SK-N-SH (cell line): ENCODE results near the gene CCT8L2.

Experiments used
- CHD2 ChIP-seq: fragments of 150-350 bp; IDR thresholded peaks from 2 replicates; pipeline ENCODE4 v1.6.1; 2018; ENCODE audit warnings: low read length; ENCODE audit not compliant: partially characterized antibody
- ELF1 ChIP-seq: IDR thresholded peaks from 2 replicates; pipeline ENCODE4 v1.4.0; 2012
- MEF2A ChIP-seq: IDR thresholded peaks from 2 replicates; pipeline ENCODE4 v1.4.0; 2012; ENCODE audit warnings: low read depth, borderline replicate concordance
- POLR2AphosphoS5 ChIP-seq: IDR thresholded peaks from 2 replicates; pipeline ENCODE4 v1.6.1; 2012; ENCODE audit warnings: low read depth, low read length
- RAD21 ChIP-seq: IDR thresholded peaks from 2 replicates; pipeline ENCODE4 v1.6.1; 2012; ENCODE audit warnings: mild to moderate bottlenecking, low read length
- SMC3 ChIP-seq: IDR thresholded peaks from 2 replicates; pipeline ENCODE4 v1.6.1; 2012; ENCODE audit warnings: low read depth, low read length, improper control_type of control experiment
- TAF1 ChIP-seq: IDR thresholded peaks from 2 replicates; pipeline ENCODE4 v1.6.1; 2012; ENCODE audit warnings: low read depth, mild to moderate bottlenecking, low read length, moderate library complexity, borderline replicate concordance
- TEAD4 ChIP-seq: IDR thresholded peaks from 2 replicates; pipeline ENCODE4 v1.4.0; 2012; ENCODE audit warnings: mild to moderate bottlenecking, borderline replicate concordance; ENCODE audit not compliant: insufficient read depth
- TF ChIP-seq, protein P1 (sequence below): fragments of 200-600 bp; sonication (generic); IDR thresholded peaks from 2 replicates; pipeline ENCODE4 v1.6.1; 2017; ENCODE audit warnings: antibody characterized with exemption, mild to moderate bottlenecking, moderate library complexity
- TF ChIP-seq, protein P2 (sequence below): IDR thresholded peaks from 2 replicates; pipeline ENCODE4 v1.4.0; 2012; ENCODE audit warnings: low read depth, borderline replicate concordance
- TF ChIP-seq, protein P3 (sequence below): fragments of 150-350 bp; IDR thresholded peaks from 2 replicates; pipeline ENCODE4 v1.6.1; 2016; ENCODE audit warnings: mild to moderate bottlenecking, low read depth, low read length
- TF ChIP-seq, protein P4 (sequence below): IDR thresholded peaks from 2 replicates; pipeline ENCODE4 v1.4.0; 2012; ENCODE audit warnings: low read depth
- TF ChIP-seq, protein P5 (sequence below): IDR thresholded peaks from 2 replicates; pipeline ENCODE4 v1.4.0; 2012; ENCODE audit warnings: low read depth, borderline replicate concordance

DNA sequence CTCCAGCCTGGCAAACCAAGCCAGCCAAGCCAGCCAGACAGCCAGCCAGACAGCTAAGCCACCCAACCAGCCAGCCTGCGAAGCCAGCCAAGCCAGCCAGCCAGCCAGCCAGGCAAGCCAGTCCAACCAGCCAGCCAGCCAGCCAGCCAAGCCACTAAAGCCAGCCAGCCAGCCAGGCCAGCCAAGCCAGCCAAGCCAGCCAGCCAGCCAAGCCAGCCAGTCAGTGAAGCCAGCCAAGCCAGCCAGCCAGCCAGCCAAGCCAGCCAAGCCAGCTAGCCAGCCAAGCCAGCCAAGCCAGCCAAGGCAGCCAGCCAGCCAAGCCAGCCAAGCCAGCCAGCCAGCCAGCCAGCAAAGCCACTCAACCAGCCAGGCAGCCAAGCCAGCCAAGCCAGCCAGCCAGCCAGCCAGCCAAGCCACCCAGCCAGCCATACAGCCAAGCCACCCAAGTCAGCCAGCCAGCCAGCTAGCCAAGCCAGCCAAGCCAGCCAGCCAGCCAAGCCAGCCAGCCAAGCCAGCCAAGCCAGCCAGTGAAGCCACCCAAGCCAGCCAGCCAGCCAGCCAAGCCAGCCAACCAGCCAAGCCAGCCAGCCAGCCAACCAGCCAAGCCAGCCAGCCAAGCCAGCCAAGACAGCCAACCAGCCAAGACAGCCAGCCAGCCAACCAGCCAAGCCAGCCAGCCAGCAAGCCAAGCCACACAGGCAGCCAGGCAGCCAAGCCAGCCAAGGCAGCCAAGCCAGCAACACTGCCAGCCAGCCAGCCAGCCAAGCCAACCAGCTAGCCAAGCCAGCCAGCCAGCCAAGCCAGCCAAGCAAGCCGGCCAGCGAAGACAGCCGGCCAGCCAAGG is 29.7 kb downstream of the CCT8L2 start:
- TF ChIP-seq ELF1: no peak
- TF ChIP-seq, protein P1, sequence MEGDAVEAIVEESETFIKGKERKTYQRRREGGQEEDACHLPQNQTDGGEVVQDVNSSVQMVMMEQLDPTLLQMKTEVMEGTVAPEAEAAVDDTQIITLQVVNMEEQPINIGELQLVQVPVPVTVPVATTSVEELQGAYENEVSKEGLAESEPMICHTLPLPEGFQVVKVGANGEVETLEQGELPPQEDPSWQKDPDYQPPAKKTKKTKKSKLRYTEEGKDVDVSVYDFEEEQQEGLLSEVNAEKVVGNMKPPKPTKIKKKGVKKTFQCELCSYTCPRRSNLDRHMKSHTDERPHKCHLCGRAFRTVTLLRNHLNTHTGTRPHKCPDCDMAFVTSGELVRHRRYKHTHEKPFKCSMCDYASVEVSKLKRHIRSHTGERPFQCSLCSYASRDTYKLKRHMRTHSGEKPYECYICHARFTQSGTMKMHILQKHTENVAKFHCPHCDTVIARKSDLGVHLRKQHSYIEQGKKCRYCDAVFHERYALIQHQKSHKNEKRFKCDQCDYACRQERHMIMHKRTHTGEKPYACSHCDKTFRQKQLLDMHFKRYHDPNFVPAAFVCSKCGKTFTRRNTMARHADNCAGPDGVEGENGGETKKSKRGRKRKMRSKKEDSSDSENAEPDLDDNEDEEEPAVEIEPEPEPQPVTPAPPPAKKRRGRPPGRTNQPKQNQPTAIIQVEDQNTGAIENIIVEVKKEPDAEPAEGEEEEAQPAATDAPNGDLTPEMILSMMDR: no peak
- no peak for TF ChIP-seq CHD2
- no peak for TF ChIP-seq TEAD4
- no peak for TF ChIP-seq POLR2AphosphoS5
- TF ChIP-seq, protein P2, sequence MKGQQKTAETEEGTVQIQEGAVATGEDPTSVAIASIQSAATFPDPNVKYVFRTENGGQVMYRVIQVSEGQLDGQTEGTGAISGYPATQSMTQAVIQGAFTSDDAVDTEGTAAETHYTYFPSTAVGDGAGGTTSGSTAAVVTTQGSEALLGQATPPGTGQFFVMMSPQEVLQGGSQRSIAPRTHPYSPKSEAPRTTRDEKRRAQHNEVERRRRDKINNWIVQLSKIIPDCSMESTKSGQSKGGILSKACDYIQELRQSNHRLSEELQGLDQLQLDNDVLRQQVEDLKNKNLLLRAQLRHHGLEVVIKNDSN: no peak
- TF ChIP-seq, protein P3, sequence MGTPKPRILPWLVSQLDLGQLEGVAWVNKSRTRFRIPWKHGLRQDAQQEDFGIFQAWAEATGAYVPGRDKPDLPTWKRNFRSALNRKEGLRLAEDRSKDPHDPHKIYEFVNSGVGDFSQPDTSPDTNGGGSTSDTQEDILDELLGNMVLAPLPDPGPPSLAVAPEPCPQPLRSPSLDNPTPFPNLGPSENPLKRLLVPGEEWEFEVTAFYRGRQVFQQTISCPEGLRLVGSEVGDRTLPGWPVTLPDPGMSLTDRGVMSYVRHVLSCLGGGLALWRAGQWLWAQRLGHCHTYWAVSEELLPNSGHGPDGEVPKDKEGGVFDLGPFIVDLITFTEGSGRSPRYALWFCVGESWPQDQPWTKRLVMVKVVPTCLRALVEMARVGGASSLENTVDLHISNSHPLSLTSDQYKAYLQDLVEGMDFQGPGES: no peak
- TF ChIP-seq, protein P4, sequence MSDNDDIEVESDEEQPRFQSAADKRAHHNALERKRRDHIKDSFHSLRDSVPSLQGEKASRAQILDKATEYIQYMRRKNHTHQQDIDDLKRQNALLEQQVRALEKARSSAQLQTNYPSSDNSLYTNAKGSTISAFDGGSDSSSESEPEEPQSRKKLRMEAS: no peak
- no peak for TF ChIP-seq TAF1
- no peak for TF ChIP-seq MEF2A
- no peak for TF ChIP-seq RAD21
- no peak for TF ChIP-seq SMC3
- TF ChIP-seq, protein P5, sequence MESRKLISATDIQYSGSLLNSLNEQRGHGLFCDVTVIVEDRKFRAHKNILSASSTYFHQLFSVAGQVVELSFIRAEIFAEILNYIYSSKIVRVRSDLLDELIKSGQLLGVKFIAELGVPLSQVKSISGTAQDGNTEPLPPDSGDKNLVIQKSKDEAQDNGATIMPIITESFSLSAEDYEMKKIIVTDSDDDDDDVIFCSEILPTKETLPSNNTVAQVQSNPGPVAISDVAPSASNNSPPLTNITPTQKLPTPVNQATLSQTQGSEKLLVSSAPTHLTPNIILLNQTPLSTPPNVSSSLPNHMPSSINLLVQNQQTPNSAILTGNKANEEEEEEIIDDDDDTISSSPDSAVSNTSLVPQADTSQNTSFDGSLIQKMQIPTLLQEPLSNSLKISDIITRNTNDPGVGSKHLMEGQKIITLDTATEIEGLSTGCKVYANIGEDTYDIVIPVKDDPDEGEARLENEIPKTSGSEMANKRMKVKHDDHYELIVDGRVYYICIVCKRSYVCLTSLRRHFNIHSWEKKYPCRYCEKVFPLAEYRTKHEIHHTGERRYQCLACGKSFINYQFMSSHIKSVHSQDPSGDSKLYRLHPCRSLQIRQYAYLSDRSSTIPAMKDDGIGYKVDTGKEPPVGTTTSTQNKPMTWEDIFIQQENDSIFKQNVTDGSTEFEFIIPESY: no peak
